ENCODE results near the gene SPSB1.

GRCh38 chr1:9317072-9317471 is 24.4 kb downstream of the SPSB1 start:
- no peak for TF ChIP-seq ZNF292 (tag by site-specific recombination; IDR thresholded peaks at IDR 0.05; ENCODE audit: borderline replicate concordance, low read depth)
- no peak for TF ChIP-seq CTCF (tag by site-specific recombination; IDR thresholded peaks at IDR 0.05)
- no peak for TF ChIP-seq ZSCAN4 (tag by site-specific recombination; IDR thresholded peaks at IDR 0.05)
- no peak for TF ChIP-seq KLF17 (tag by site-specific recombination; IDR thresholded peaks at IDR 0.05)
- no peak for TF ChIP-seq ZNF302 (tag by site-specific recombination; IDR thresholded peaks at IDR 0.05; ENCODE audit: low read depth)
- no peak for TF ChIP-seq KLF16 (tag by site-specific recombination; IDR thresholded peaks at IDR 0.05)
- TF ChIP-seq ZNF214 (tag by site-specific recombination; IDR thresholded peaks at IDR 0.05; ENCODE audit: borderline replicate concordance) = no peak
- no peak for TF ChIP-seq ZNF639 (tag by site-specific recombination; IDR thresholded peaks at IDR 0.05)
- TF ChIP-seq ZNF398 (tag by site-specific recombination; IDR thresholded peaks at IDR 0.05) = no peak
